HG03060 (cell line): ENCODE measurements around the gene GFOD1.

ENCODE experiments used
- ATAC-seq: cut with Tn5 transposase; IDR thresholded peaks from one replicate; pipeline ENCODE4 v1.9.1; 2021; ENCODE audit warnings: low read depth, moderate number of reproducible peaks; ENCODE audit not compliant: unreplicated experiment

GFOD1 gene

GRCh38 chr6:13429406-13429753 is 58.0 kb downstream of the GFOD1 start:
- ATAC-seq: no peak

- peak; percentile 0 for ATAC-seq
Measured at GRCh38 chr6:13428583-13429405, 58.6 kb downstream of the GFOD1 start.

- ATAC-seq: peak; percentile 36
Measured at GRCh38 chr6:13427801-13428582, 59.4 kb downstream of the GFOD1 start.

GRCh38 chr6:13427316-13427715 is 60.1 kb downstream of the GFOD1 start:
- ATAC-seq: peak; percentile 5

- no peak for ATAC-seq
Measured at GRCh38 chr6:13425943-13426931, 61.2 kb downstream of the GFOD1 start.

- no peak for ATAC-seq
Measured at GRCh38 chr6:13425270-13425873, 62.0 kb downstream of the GFOD1 start.

- no peak for ATAC-seq
Measured at GRCh38 chr6:13423252-13423651, 64.1 kb downstream of the GFOD1 start.

- ATAC-seq: no peak
Measured at GRCh38 chr6:13422681-13423221, 64.6 kb downstream of the GFOD1 start.

GRCh38 chr6:13421425-13422059 is 65.9 kb downstream of the GFOD1 start:
- no peak for ATAC-seq

GRCh38 chr6:13420269-13420668 is 67.1 kb downstream of the GFOD1 start:
- ATAC-seq: no peak

GRCh38 chr6:13419422-13420195 is 67.8 kb downstream of the GFOD1 start:
- no peak for ATAC-seq

- ATAC-seq: no peak
Measured at GRCh38 chr6:13418844-13419243, 68.6 kb downstream of the GFOD1 start.

GRCh38 chr6:13417954-13418353 is 69.4 kb downstream of the GFOD1 start:
- ATAC-seq: no peak

GRCh38 chr6:13417431-13417830 is 70.0 kb downstream of the GFOD1 start:
- no peak for ATAC-seq

GRCh38 chr6:13415283-13415682 is 72.1 kb downstream of the GFOD1 start:
- no peak for ATAC-seq

- no peak for ATAC-seq
Measured at GRCh38 chr6:13413900-13414555, 73.4 kb downstream of the GFOD1 start.

GRCh38 chr6:13413466-13413862 is 73.9 kb downstream of the GFOD1 start:
- no peak for ATAC-seq
